ENCODE measurements around the gene LOX. TPM values are rescaled to one million over a fixed set of nuclear protein-coding genes. Genes with fewer than 3 reads are reported as not detected.

LOX gene, protein sequence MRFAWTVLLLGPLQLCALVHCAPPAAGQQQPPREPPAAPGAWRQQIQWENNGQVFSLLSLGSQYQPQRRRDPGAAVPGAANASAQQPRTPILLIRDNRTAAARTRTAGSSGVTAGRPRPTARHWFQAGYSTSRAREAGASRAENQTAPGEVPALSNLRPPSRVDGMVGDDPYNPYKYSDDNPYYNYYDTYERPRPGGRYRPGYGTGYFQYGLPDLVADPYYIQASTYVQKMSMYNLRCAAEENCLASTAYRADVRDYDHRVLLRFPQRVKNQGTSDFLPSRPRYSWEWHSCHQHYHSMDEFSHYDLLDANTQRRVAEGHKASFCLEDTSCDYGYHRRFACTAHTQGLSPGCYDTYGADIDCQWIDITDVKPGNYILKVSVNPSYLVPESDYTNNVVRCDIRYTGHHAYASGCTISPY
- 1,000 to 10,000 TPM in 3 of 6 experiments, 100 to 1,000 TPM in 3; 890 to 1,151 (median 989) TPM for total RNA-seq (2021; fragmentation: NEBNext Ultra II Directional; extraction: Animal tissue kit (Norgen Biotek cat#: 25700))
- long read RNA-seq, full-length matches to known transcripts: 807 of 1,034 reads
- long read RNA-seq, partial matches to known transcripts: 48 of 1,034 reads
- long read RNA-seq, other reads (novel, unspliced or antisense): 179 of 1,034 reads

- peaks cover 72% of the 10 kb centered on the region for H3K4me1 Mint-ChIP-seq (ENCODE audit: low read depth)
- peak within 1 kb of the TSS; percentile 98 for H3K4me3 Mint-ChIP-seq
- DNase-seq: peak; percentile 97
- H3K27ac Mint-ChIP-seq: peak within 1 kb of the TSS; percentile 98
- TF ChIP-seq, protein P1, sequence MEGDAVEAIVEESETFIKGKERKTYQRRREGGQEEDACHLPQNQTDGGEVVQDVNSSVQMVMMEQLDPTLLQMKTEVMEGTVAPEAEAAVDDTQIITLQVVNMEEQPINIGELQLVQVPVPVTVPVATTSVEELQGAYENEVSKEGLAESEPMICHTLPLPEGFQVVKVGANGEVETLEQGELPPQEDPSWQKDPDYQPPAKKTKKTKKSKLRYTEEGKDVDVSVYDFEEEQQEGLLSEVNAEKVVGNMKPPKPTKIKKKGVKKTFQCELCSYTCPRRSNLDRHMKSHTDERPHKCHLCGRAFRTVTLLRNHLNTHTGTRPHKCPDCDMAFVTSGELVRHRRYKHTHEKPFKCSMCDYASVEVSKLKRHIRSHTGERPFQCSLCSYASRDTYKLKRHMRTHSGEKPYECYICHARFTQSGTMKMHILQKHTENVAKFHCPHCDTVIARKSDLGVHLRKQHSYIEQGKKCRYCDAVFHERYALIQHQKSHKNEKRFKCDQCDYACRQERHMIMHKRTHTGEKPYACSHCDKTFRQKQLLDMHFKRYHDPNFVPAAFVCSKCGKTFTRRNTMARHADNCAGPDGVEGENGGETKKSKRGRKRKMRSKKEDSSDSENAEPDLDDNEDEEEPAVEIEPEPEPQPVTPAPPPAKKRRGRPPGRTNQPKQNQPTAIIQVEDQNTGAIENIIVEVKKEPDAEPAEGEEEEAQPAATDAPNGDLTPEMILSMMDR (IDR thresholded peaks at IDR 0.05): no peak
- H3K36me3 Mint-ChIP-seq (ENCODE audit: low read depth): peaks cover 38% of the 10 kb centered on the region
- H3K9me3 Mint-ChIP-seq: no peaks in the 10 kb centered on the region
- peaks cover 4% of the 10 kb centered on the region for H3K27me3 Mint-ChIP-seq (ENCODE audit: insufficient read depth)
Observed at GRCh38 chr5:122078116-122079110, at the start of gene LOX. TSS of gene LOX (minus strand) at chr5:122078259. CDS start at chr5:122077985, 274 bp downstream.

GRCh38 chr5:122126756-122127321 is 48.8 kb upstream of the LOX start:
- no peaks in the 10 kb centered on the region; the same call in none of the 2 replicates for H3K27me3 Mint-ChIP-seq (ENCODE audit: insufficient read depth)
- DNase-seq: no peak
- H3K27ac Mint-ChIP-seq: peak overlapping the region; percentile 96
- peak overlapping the region; percentile 80 for H3K4me3 Mint-ChIP-seq
- H3K36me3 Mint-ChIP-seq (ENCODE audit: low read depth): no peaks in the 10 kb centered on the region
- TF ChIP-seq, protein P1 (IDR thresholded peaks at IDR 0.05): no peak
- no peaks in the 10 kb centered on the region for H3K9me3 Mint-ChIP-seq
- H3K4me1 Mint-ChIP-seq (ENCODE audit: low read depth): peaks cover 54% of the 10 kb centered on the region

DNA sequence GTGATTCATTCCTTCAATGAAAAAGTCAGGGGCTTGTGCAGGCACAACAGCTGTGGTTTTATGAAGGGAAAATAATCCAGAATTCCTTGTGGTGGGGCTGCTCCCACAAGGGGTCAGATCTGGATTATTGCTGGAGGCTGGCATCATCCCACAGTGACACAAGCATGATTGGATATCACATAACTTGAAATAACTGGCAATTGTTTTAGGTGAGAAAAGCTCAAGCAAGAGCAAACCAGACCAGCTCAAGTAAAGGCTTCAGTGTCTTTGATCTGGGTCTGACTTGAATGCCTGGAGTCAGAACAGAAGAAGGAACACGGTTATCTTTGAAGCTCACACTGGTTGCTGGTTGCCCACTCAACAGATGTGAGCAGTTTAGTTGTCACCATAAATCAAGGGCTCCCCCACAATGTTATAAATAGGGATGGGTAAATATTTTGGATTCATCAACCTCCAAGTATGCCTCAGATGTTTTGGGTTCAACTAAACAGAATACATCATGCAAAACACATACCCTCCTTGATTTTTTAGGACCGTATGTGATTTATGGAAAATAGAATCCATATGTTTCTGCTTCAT is 48.2 kb upstream of the LOX start:
- Mint-ChIP-seq H3K9me3 (no peaks in the 10 kb centered on the region), H3K36me3 (ENCODE audit: low read depth) (no peaks in the 10 kb centered on the region), H3K27me3 (ENCODE audit: insufficient read depth) (no peaks in the 10 kb centered on the region; the same call in none of the 2 replicates), H3K27ac (peak overlapping the region; percentile 96), H3K4me1 (ENCODE audit: low read depth) (peaks cover 59% of the 10 kb centered on the region), H3K4me3 (peak overlapping the region; percentile 80)
- peak; percentile 61 for DNase-seq
- TF ChIP-seq, protein P1 (IDR thresholded peaks at IDR 0.05): peak; percentile 24; the same call in 1 of the 2 replicates

GRCh38 chr5:122124766-122125165 is 46.7 kb upstream of the LOX start:
- no peaks in the 10 kb centered on the region; the same call in none of the 2 replicates for H3K27me3 Mint-ChIP-seq (ENCODE audit: insufficient read depth)

More at GRCh38 chr5:122124766-122125165, 46.7 kb upstream of the LOX start:
- peaks cover 59% of the 10 kb centered on the region for H3K4me1 Mint-ChIP-seq (ENCODE audit: low read depth)
- no peak for DNase-seq
- no peaks in the 10 kb centered on the region for H3K9me3 Mint-ChIP-seq
- H3K36me3 Mint-ChIP-seq (ENCODE audit: low read depth): no peaks in the 10 kb centered on the region
- TF ChIP-seq, protein P1 (IDR thresholded peaks at IDR 0.05): no peak
- H3K4me3 Mint-ChIP-seq: no peak overlapping the region
- H3K27ac Mint-ChIP-seq: no peak overlapping the region

All from HFFc6 (cell line).